CD4-positive, alpha-beta memory T cell (primary cell): ENCODE results near the gene AP3D1. TPM values are rescaled to one million over a fixed set of nuclear protein-coding genes. Genes with fewer than 3 reads are reported as not detected.

Experiments used
- CTCF ChIA-PET: fragments of 350-600 bp; sonication (Branson Sonifier 250); formaldehyde crosslinking; loops from one replicate; lab custom pipeline; 2021; ENCODE audit warnings: inconsistent platforms; ENCODE audit not compliant: partially characterized antibody; lab: Charles Lee
- POLR2A ChIA-PET: fragments of 350-600 bp; sonication (Branson Sonifier 250); formaldehyde crosslinking; loops from one replicate; lab custom pipeline; 2021; ENCODE audit not compliant: partially characterized antibody; lab: Charles Lee
- DNase-seq, 5 donors: peaks; one replicate each; pipeline versions ENCODE4 v3.0.0 to v3.0.0-alpha.2; 2020 to 2022; ENCODE audit warnings: mixed read lengths in 1 of 5
- H3K27ac ChIP-seq: one replicate; pipeline ENCODE4 v1.7.0; 2013; ENCODE audit warnings: low read depth, low read length
- H3K27me3 ChIP-seq: 2 replicates; pipeline ENCODE4 v1.7.0; 2013; ENCODE audit warnings: mild to moderate bottlenecking, low read length, moderate library complexity; ENCODE audit not compliant: insufficient read depth
- H3K36me3 ChIP-seq: 2 replicates; pipeline ENCODE4 v1.7.0; 2013; ENCODE audit warnings: mild to moderate bottlenecking, low read length, moderate library complexity; ENCODE audit not compliant: insufficient read depth
- H3K4me1 ChIP-seq: 2 replicates; pipeline ENCODE4 v1.7.0; 2013; ENCODE audit warnings: mild to moderate bottlenecking, low read length, moderate library complexity; ENCODE audit not compliant: insufficient read depth
- H3K4me3 ChIP-seq, 2 donors: one replicate each; pipeline ENCODE4 v1.7.0; 2013; ENCODE audit warnings: low read length in 2 of 2, mild to moderate bottlenecking in 1 of 2
- H3K9me3 ChIP-seq, 2 donors: one replicate each; pipeline ENCODE4 v1.7.0; 2013; ENCODE audit warnings: low read length in 2 of 2, control low read depth in 1 of 2; ENCODE audit not compliant: control insufficient read depth in 1 of 2
- H3K27ac Mint-ChIP-seq, 7 donors: one replicate each; pipeline ENCODE4 v1.8.0; 2020 to 2021; ENCODE audit warnings: mixed read lengths in 7 of 7, mild to moderate bottlenecking in 6 of 7, inconsistent platforms in 3 of 7, moderate library complexity in 3 of 7
- H3K27me3 Mint-ChIP-seq, 2 donors: one replicate each; pipeline ENCODE4 v1.8.0; 2020 to 2021; ENCODE audit warnings: mixed read lengths in 2 of 2
- H3K36me3 Mint-ChIP-seq, 2 donors: one replicate each; pipeline ENCODE4 v1.8.0; 2020 to 2021; ENCODE audit warnings: mixed read lengths in 2 of 2, inconsistent platforms in 1 of 2, mild to moderate bottlenecking in 1 of 2
- H3K4me1 Mint-ChIP-seq, 4 donors: one replicate each; pipeline ENCODE4 v1.8.0; 2020 to 2021; ENCODE audit warnings: mixed read lengths in 4 of 4, mild to moderate bottlenecking in 1 of 4
- H3K4me3 Mint-ChIP-seq, 8 donors: one replicate each; pipeline ENCODE4 v1.8.0; 2020 to 2021; ENCODE audit warnings: mixed read lengths in 8 of 8, mild to moderate bottlenecking in 7 of 8, moderate library complexity in 6 of 8, inconsistent platforms in 3 of 8
- H3K9me3 Mint-ChIP-seq, 8 donors: one replicate each; pipeline ENCODE4 v1.8.0; 2020 to 2021; ENCODE audit warnings: mixed read lengths in 8 of 8, mild to moderate bottlenecking in 5 of 8, inconsistent platforms in 3 of 8, moderate library complexity in 1 of 8
- intact Hi-C: fragments of 100-400 bp; cut with micrococcal nuclease; formaldehyde crosslinking; loops from one replicate; pipeline ENCODE4 v1.15.1; 2023
- polyA plus RNA-seq, 2 donors: library from polyadenylated mRNA; unstranded; fragments of 300-500 nt; fragmentation: Illumina TruSeq; gene quantifications; one replicate each; pipeline ENCODE4 v1.2.3, GENCODE V29; 2021
- total RNA-seq, 2 experiments: library from RNA; stranded (reverse); gene quantifications; one replicate each; pipeline ENCODE4 v1.2.3, GENCODE V29; 2021

AP3D1 gene
- total and polyA plus RNA-seq, 4 experiments from 2014 or later = 6.7 to 87.2 (median 69.8) TPM

DNA sequence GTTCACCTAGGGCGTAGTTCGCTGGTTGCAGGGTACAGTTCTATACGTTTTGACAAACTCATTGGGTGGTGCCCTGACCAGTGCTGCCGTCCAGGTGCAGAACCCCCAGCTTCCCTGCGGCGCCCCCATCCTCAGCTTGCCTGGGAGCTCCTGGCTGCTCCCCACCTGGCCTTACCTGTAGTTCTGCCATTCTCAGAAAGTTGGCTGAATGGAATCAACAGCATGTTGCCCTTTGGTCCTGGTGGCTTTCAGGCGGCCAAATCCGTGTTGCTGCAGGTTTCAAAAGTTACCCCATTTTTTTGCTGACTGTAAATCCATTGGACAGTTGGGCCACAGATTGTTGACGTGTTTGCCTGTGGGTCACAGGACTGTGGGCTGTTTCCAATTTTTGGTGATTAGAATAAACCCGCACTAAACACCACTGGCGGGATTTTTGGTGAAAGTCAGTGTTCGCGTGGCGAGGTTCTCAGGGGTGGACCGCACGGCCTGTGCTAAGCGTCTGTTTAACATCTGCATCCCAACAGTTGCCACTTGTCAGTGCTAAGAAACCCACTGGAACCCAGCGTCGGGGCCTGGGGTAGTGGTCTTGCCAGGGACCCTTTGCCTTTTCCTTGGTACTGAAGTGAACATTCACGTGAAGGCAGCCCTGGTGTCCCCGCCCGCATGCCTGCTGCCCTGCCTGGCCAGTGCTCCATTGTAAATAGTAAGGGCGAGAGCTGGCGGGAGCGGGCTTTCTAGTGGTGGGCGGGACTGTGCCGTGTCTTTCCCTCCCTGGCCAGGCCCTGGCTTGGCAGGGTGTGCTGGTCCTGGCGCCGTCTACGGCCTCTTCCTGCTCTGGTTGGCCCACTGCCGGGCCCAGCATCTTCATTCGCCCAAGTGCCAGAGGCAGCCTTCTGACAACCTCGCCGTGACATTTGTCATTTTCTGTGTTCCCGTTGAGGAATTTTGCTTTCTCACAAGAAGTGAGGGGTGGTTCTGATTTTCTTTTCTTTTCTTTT, 15.7 kb upstream of the AP3D1 start:
- DNase-seq = no peak
- ChIA-PET CTCF (interaction anchor here (1.0 kb wide), 1 partner anchor 24 kb away, joined by 3 read pairs; no protein-coding TSS in a partner anchor), POLR2A (no interaction called here)
- intact Hi-C loops = no loop called here
- no peak overlapping the region for H3K27ac ChIP-seq
- peak overlapping the region in 7 of 8 donors; percentile 7 to 63 (median 39) for H3K4me3 Mint-ChIP-seq
- H3K27ac Mint-ChIP-seq = peak overlapping the region in 4 of 7 donors; percentile 51 to 84 (median 74)
- H3K4me1 Mint-ChIP-seq = peaks cover 11 to 60% (median 32%) of the 10 kb centered on the region in 4 donors
- H3K4me3 ChIP-seq = no peak overlapping the region
- H3K27me3 ChIP-seq = no peaks in the 10 kb centered on the region
- no peaks in the 10 kb centered on the region for H3K36me3 ChIP-seq
- H3K4me1 ChIP-seq = peaks cover 63% of the 10 kb centered on the region
- no peaks in the 10 kb centered on the region for H3K27me3 Mint-ChIP-seq
- H3K9me3 ChIP-seq = no peaks in the 10 kb centered on the region
- H3K36me3 Mint-ChIP-seq = peaks cover 0 to 4% of the 10 kb centered on the region in 2 donors
- no peaks in the 10 kb centered on the region for H3K9me3 Mint-ChIP-seq

DNA sequence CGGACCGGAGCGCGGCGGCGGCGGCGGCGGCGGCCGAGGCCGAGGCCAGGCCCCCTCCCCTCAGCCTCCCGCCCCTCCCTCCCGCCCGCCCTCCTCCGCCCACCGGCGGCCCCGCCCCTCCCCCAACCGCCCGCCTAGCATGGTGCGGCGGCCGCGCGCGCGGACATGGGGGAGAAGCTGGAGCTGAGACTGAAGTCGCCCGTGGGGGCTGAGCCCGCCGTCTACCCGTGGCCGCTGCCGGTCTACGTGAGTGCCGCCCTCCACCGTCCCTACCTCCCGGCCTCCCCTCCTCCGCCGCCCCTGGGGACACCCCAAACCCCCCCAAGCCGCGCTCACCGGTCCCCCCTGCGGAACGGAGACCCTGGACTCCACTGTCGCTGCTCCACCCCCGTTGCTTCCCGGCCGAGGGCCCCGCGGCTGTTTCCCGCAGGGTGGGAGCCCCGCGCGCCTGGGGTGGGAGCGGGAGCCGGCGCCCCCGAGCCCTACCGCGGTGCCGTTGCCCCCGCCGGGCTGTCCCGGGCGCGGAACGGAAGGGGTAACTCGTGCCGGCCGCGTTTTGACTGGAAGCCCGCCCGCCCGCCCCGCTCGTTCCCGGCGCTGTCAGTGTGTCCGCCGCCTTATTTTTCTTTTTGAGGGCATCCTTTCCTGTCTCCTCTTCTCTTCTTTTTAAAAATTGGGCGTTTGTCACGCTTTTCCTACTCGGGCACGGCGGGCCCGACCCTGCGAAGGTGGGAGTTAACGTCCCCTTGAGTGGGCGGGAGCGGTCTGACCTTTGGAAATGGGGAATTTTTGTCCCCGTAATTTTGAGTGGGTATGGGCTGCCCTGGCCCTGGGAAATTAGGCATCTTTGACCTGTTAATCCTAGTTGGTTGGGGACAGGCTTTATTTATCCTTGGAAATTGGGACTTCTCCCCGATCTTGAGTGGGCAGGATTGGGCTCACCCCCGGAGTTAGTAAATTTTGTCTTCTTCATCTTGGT, 12.9 kb upstream of the AP3D1 start:
- H3K27me3 Mint-ChIP-seq = no peaks in the 10 kb centered on the region
- no peaks in the 10 kb centered on the region for H3K36me3 ChIP-seq
- H3K4me3 Mint-ChIP-seq = peak overlapping the region; percentile 89 to 94 (median 92)
- peaks cover 4 to 33% (median 16%) of the 10 kb centered on the region in 4 donors for H3K4me1 Mint-ChIP-seq
- peak overlapping the region; percentile 73 to 92 (median 87) for H3K27ac Mint-ChIP-seq
- intact Hi-C loops = no loop called here
- peak overlapping the region; percentile 48 to 65 for H3K4me3 ChIP-seq
- H3K27ac ChIP-seq = peak overlapping the region; percentile 90
- peaks cover 40% of the 10 kb centered on the region for H3K4me1 ChIP-seq
- POLR2A ChIA-PET = interaction anchor here (0.6 to 1.2 kb wide), 4 partner anchors 71 to 108 kb away, joined by 3 to 4 read pairs (median 4); partner anchors contain the start of gene PLEKHJ1
- DNase-seq = no peak
- CTCF ChIA-PET = interaction anchor here (0.7 kb wide), 1 partner anchor 144 kb away, joined by 3 read pairs; no protein-coding TSS in a partner anchor
- peaks cover 0 to 4% of the 10 kb centered on the region in 2 donors for H3K36me3 Mint-ChIP-seq
- H3K9me3 Mint-ChIP-seq = no peaks in the 10 kb centered on the region
- no peaks in the 10 kb centered on the region for H3K27me3 ChIP-seq
- no peaks in the 10 kb centered on the region for H3K9me3 ChIP-seq

GRCh38 chr19:2160379-2160778, 9.0 kb upstream of the AP3D1 start:
- H3K27me3 Mint-ChIP-seq = no peaks in the 10 kb centered on the region
- no peaks in the 10 kb centered on the region for H3K9me3 Mint-ChIP-seq
- Histone ChIP-seq H3K4me3 (no peak overlapping the region), H3K27me3 (no peaks in the 10 kb centered on the region), H3K4me1 (peaks cover 8% of the 10 kb centered on the region), H3K9me3 (no peaks in the 10 kb centered on the region), H3K36me3 (no peaks in the 10 kb centered on the region), H3K27ac (no peak overlapping the region)
- H3K4me3 Mint-ChIP-seq = no peak overlapping the region
- peaks cover 1 to 6% (median 4%) of the 10 kb centered on the region in 4 donors for H3K4me1 Mint-ChIP-seq
- peaks cover 0 to 2% of the 10 kb centered on the region in 2 donors for H3K36me3 Mint-ChIP-seq
- intact Hi-C loops = no loop called here
- CTCF ChIA-PET = interaction anchor here (1.6 kb wide), 1 partner anchor 14 kb away, joined by 5 read pairs; no protein-coding TSS in a partner anchor
- POLR2A ChIA-PET = no interaction called here
- H3K27ac Mint-ChIP-seq = no peak overlapping the region
- DNase-seq = no peak

DNA sequence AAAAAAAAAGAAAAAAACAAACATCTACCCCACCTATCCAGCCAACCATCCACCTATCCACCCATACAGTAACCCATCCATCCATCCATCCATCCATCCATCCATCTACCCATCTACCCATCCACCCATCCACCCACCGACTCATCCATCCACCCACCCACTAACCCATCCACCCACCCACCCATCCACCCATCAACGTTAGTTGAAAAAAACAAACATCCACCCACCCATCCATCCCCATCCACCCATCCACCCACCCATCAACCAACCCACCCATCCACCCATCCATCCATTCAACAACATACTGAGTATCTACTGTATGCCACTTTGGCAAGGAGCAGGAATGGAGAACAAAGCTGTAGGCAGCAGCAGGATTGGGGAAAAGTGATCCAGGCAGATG, 6.1 kb upstream of the AP3D1 start:
- no peak for DNase-seq
- H3K27ac ChIP-seq = no peak overlapping the region
- Mint-ChIP-seq H3K9me3 (no peaks in the 10 kb centered on the region), H3K27ac (no peak overlapping the region), H3K4me1 (peaks cover under 1 to 5% (median 4%) of the 10 kb centered on the region in 4 donors), H3K4me3 (no peak overlapping the region), H3K36me3 (no peaks in the 10 kb centered on the region), H3K27me3 (no peaks in the 10 kb centered on the region)
- no peaks in the 10 kb centered on the region for H3K36me3 ChIP-seq
- no peak overlapping the region for H3K4me3 ChIP-seq
- no peaks in the 10 kb centered on the region for H3K9me3 ChIP-seq
- intact Hi-C loops = no loop called here
- H3K27me3 ChIP-seq = no peaks in the 10 kb centered on the region
- CTCF ChIA-PET = interaction anchor here (0.7 to 2.6 kb wide), 6 partner anchors 54 to 116 kb away, joined by 3 to 9 read pairs (median 3); partner anchors contain the start of gene PLEKHJ1
- POLR2A ChIA-PET = interaction anchor here (0.6 to 0.7 kb wide), 2 partner anchors 81 to 349 kb away, joined by 3 to 4 read pairs; no protein-coding TSS in a partner anchor
- H3K4me1 ChIP-seq = no peaks in the 10 kb centered on the region

DNA sequence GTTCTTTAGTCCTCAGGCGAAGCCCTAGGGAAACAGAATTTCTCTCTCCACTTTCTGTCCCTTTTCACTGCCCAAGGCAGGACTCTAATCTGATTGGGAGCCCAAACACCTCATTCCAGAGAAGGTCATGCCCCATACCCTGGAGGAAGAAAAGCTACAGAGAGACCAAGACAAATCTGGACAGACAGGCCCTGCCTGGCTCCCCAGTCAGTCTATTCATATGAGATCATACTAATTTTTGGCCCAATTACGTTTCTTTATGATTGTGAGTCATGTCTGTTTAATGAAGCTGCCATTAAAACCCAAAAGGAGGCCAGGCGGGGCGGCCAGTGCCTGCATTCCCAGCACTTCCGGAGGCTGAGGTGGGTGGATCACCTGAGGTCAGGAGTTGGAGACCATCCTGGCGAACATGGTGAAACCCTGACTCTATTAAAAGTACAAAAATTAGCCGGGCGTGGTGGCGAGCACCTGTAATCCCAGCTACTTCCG, 3.3 kb upstream of the AP3D1 start:
- no peaks in the 10 kb centered on the region for H3K27me3 ChIP-seq
- peaks cover 0 to 7% of the 10 kb centered on the region in 2 donors for H3K36me3 Mint-ChIP-seq
- peak overlapping the region in 1 of 7 donors; percentile 49 for H3K27ac Mint-ChIP-seq
- POLR2A ChIA-PET = interaction anchor here (1.2 kb wide), 1 partner anchor 121 kb away, joined by 3 read pairs; no protein-coding TSS in a partner anchor
- CTCF ChIA-PET = interaction anchor here (0.6 to 2.9 kb wide), 10 partner anchors 16 to 257 kb away, joined by 3 to 24 read pairs (median 4); no protein-coding TSS in a partner anchor
- DNase-seq = no peak
- H3K27ac ChIP-seq = no peak overlapping the region
- H3K9me3 Mint-ChIP-seq = no peaks in the 10 kb centered on the region
- H3K4me1 Mint-ChIP-seq = peaks cover 16 to 24% (median 18%) of the 10 kb centered on the region in 4 donors
- H3K4me3 ChIP-seq = no peak overlapping the region
- H3K4me3 Mint-ChIP-seq = no peak overlapping the region
- H3K36me3 ChIP-seq = no peaks in the 10 kb centered on the region
- H3K27me3 Mint-ChIP-seq = no peaks in the 10 kb centered on the region
- H3K9me3 ChIP-seq = no peaks in the 10 kb centered on the region
- intact Hi-C loops = loop anchor here (5.0 kb wide), 2 partner anchors 112 to 323 kb away; partner anchors contain the start of gene GADD45B
- peaks cover 20% of the 10 kb centered on the region for H3K4me1 ChIP-seq

GRCh38 chr19:2150794-2151338, 500 bp downstream of the AP3D1 start:
- ChIA-PET POLR2A (interaction anchor here (0.7 to 2.8 kb wide), 8 partner anchors 8 to 275 kb away, joined by 3 to 14 read pairs (median 4); no protein-coding TSS in a partner anchor), CTCF (interaction anchor here (1.2 to 2.0 kb wide), 2 partner anchors 85 to 241 kb away, joined by 3 to 7 read pairs; partner anchors contain the start of gene PLEKHJ1)
- peaks cover 47% of the 10 kb centered on the region for H3K4me1 ChIP-seq

More at GRCh38 chr19:2150794-2151338, 500 bp downstream of the AP3D1 start:
- Histone ChIP-seq H3K27me3 (no peaks in the 10 kb centered on the region), H3K9me3 (no peaks in the 10 kb centered on the region), H3K27ac (peak overlapping the region; percentile 94), H3K4me3 (peak overlapping the region; percentile 42 to 83), H3K36me3 (no peaks in the 10 kb centered on the region)
- H3K4me3 Mint-ChIP-seq = peak overlapping the region; percentile 66 to 89 (median 83)
- intact Hi-C loops = loop anchor here (1.0 to 5.0 kb wide), 7 partner anchors 12 to 326 kb away; partner anchors contain the start of genes CSNK1G2, DOT1L, GADD45B and IZUMO4
- peak in 2 of 5 donors; percentile 16 to 40 for DNase-seq
- peak overlapping the region in 5 of 7 donors; percentile 48 to 95 (median 86) for H3K27ac Mint-ChIP-seq
- H3K4me1 Mint-ChIP-seq = peaks cover 22 to 50% (median 35%) of the 10 kb centered on the region in 4 donors
- no peaks in the 10 kb centered on the region for H3K27me3 Mint-ChIP-seq
- peaks cover 0 to 16% of the 10 kb centered on the region in 2 donors for H3K36me3 Mint-ChIP-seq
- H3K9me3 Mint-ChIP-seq = no peaks in the 10 kb centered on the region
